WTC11 (cell line): Measurements from ENCODE around the gene MCF2L2. TPM values are rescaled to one million over a fixed set of nuclear protein-coding genes. Genes with fewer than 3 reads are reported as not detected.

Experiments
- ATAC-seq: fragments of 200-7000 bp; cut with Tn5 transposase; 2 replicates; pipeline ENCODE4 v1.10.0; 2021; ENCODE audit warnings: mild to moderate bottlenecking, moderate library complexity
- CTCF ChIA-PET: fragments of 300-600 bp; sonication (Branson Sonifier 250); formaldehyde crosslinking; loops from one replicate; lab custom pipeline; 2021; ENCODE audit warnings: antibody characterized with exemption; lab: Charles Lee
- POLR2A ChIA-PET: fragments of 350-600 bp; sonication (Branson Sonifier 250); formaldehyde crosslinking; loops from one replicate; lab custom pipeline; 2021; ENCODE audit warnings: antibody characterized with exemption; lab: Charles Lee
- DNase-seq: peaks from one replicate; pipeline ENCODE4 v3.0.0; 2021; ENCODE audit warnings: low spot score
- H3K27ac Mint-ChIP-seq: 2 replicates; pipeline ENCODE4 v1.8.0; 2021; ENCODE audit warnings: mixed read lengths
- H3K27me3 Mint-ChIP-seq: 2 replicates; pipeline ENCODE4 v1.8.0; 2021; ENCODE audit warnings: low read depth, mild to moderate bottlenecking, moderate library complexity, mixed read lengths
- H3K36me3 Mint-ChIP-seq: 2 replicates; pipeline ENCODE4 v1.8.0; 2021; ENCODE audit warnings: mixed read lengths
- H3K4me1 Mint-ChIP-seq: 2 replicates; pipeline ENCODE4 v1.8.0; 2022; ENCODE audit warnings: mixed read lengths
- H3K4me3 Mint-ChIP-seq: 2 replicates; pipeline ENCODE4 v1.8.0; 2021; ENCODE audit warnings: mild to moderate bottlenecking, moderate library complexity, mixed read lengths
- H3K9me3 Mint-ChIP-seq: 2 replicates; pipeline ENCODE4 v1.8.0; 2021; ENCODE audit warnings: mixed read lengths
- ELF4 ChIP-seq: sonication (generic); formaldehyde crosslinking; IDR thresholded peaks from 2 replicates; pipeline ENCODE4 v1.8.1; 2022; ENCODE audit warnings: low read depth, mild to moderate bottlenecking, moderate library complexity, missing genetic modification reagents
- FOXJ3 ChIP-seq: sonication (generic); formaldehyde crosslinking; IDR thresholded peaks from 2 replicates; pipeline ENCODE4 v1.9.0; 2021; ENCODE audit warnings: missing genetic modification reagents, mild to moderate bottlenecking, borderline replicate concordance
- FOXP1 ChIP-seq: sonication (generic); formaldehyde crosslinking; IDR thresholded peaks from 2 replicates; pipeline ENCODE4 v1.8.0; 2022; ENCODE audit warnings: missing genetic modification reagents, mild to moderate bottlenecking, moderate library complexity, borderline replicate concordance
- GABPB1 ChIP-seq: sonication (generic); formaldehyde crosslinking; IDR thresholded peaks from 2 replicates; pipeline ENCODE4 v1.8.1; 2023; ENCODE audit warnings: mild to moderate bottlenecking, missing genetic modification reagents
- JAZF1 ChIP-seq: fragments of 250-450 bp; sonication (Bioruptor Pico); IDR thresholded peaks from 2 replicates; pipeline ENCODE4 v1.9.0; 2021; ENCODE audit warnings: moderate library complexity, mild to moderate bottlenecking, inconsistent platforms
- JUN ChIP-seq: sonication (generic); formaldehyde crosslinking; IDR thresholded peaks from 2 replicates; pipeline ENCODE4 v1.8.0; 2023; ENCODE audit warnings: mild to moderate bottlenecking, missing genetic modification reagents
- NFYB ChIP-seq: sonication (generic); formaldehyde crosslinking; conservative IDR thresholded peaks from 2 replicates; pipeline ENCODE4 v1.8.0; 2022; ENCODE audit warnings: low read depth, missing genetic modification reagents
- NR2C2 ChIP-seq: sonication (generic); formaldehyde crosslinking; IDR thresholded peaks from 2 replicates; pipeline ENCODE4 v1.8.0; 2022; ENCODE audit warnings: mild to moderate bottlenecking, missing genetic modification reagents
- TCF7 ChIP-seq: sonication (generic); formaldehyde crosslinking; IDR thresholded peaks from 2 replicates; pipeline ENCODE4 v1.8.0; 2022; ENCODE audit warnings: mild to moderate bottlenecking, low read depth, missing genetic modification reagents, moderate library complexity
- TP53 ChIP-seq: sonication (generic); formaldehyde crosslinking; IDR thresholded peaks from 2 replicates; pipeline ENCODE4 v1.8.1; 2023; ENCODE audit warnings: mild to moderate bottlenecking, missing genetic modification reagents
- USF1 ChIP-seq: sonication (generic); formaldehyde crosslinking; IDR thresholded peaks from 2 replicates; pipeline ENCODE4 v1.8.0; 2022; ENCODE audit warnings: mild to moderate bottlenecking, missing genetic modification reagents
- ZNF219 ChIP-seq: sonication (generic); formaldehyde crosslinking; IDR thresholded peaks from 2 replicates; pipeline ENCODE4 v1.8.0; 2023; ENCODE audit warnings: missing genetic modification reagents, mild to moderate bottlenecking, borderline replicate concordance
- ZNF232 ChIP-seq: sonication (generic); formaldehyde crosslinking; IDR thresholded peaks from 2 replicates; pipeline ENCODE4 v1.8.0; 2022; ENCODE audit warnings: mild to moderate bottlenecking, missing genetic modification reagents
- ZNF317 ChIP-seq: sonication (generic); formaldehyde crosslinking; IDR thresholded peaks from 2 replicates; pipeline ENCODE4 v1.8.1; 2023; ENCODE audit warnings: low read depth, mild to moderate bottlenecking, moderate library complexity, missing genetic modification reagents, borderline replicate concordance
- ZNF425 ChIP-seq: fragments of 250-450 bp; sonication (Bioruptor Pico); conservative IDR thresholded peaks from 2 replicates; pipeline ENCODE4 v1.9.0; 2021; ENCODE audit warnings: mild to moderate bottlenecking
- ZNF671 ChIP-seq: fragments of 250-450 bp; sonication (Bioruptor Pico); IDR thresholded peaks from 2 replicates; pipeline ENCODE4 v1.8.0; 2021; ENCODE audit warnings: mild to moderate bottlenecking
- total RNA-seq: library from RNA; stranded (reverse); gene quantifications from 3 replicates; pipeline ENCODE4 v1.2.3, GENCODE V29; 2021
- TF ChIP-seq, protein P1 (sequence below): sonication (generic); formaldehyde crosslinking; IDR thresholded peaks from 2 replicates; pipeline ENCODE4 v1.8.0; 2023; ENCODE audit warnings: missing genetic modification reagents, mild to moderate bottlenecking, borderline replicate concordance
- TF ChIP-seq, protein P2 (sequence below): sonication (generic); formaldehyde crosslinking; IDR thresholded peaks from 2 replicates; pipeline ENCODE4 v1.8.1; 2022; ENCODE audit warnings: mild to moderate bottlenecking, missing genetic modification reagents, moderate library complexity, borderline replicate concordance
- TF ChIP-seq, protein P3 (sequence below): fragments of 200-600 bp; IDR thresholded peaks from 2 replicates; pipeline ENCODE4 v1.8.0; 2022; ENCODE audit warnings: antibody characterized with exemption
- TF ChIP-seq, protein P4 (sequence below): sonication (generic); formaldehyde crosslinking; IDR thresholded peaks from 2 replicates; pipeline ENCODE4 v1.8.1; 2023; ENCODE audit warnings: mild to moderate bottlenecking, missing genetic modification reagents, moderate library complexity

MCF2L2 gene
- total RNA-seq, 1 experiment from 2014 or later: 7.5 TPM

DNA sequence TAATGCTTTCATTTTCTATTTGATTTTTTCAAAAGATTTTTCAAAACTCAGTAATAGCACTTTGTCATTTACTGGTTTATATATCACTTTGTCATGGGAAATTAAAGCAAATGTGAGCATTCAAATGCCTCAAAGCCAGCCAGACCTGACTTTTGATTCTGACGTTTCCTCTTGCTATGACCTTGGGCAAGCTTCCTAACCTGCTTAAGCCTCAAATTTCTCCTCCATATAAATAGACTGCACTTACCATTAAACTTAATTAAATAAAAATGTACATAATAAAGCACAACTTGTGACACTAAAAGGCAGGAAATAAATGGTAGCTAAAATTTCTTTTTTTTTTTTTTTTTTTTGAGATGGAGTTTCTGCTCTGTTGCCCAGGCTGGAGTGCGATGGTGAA is 19.2 kb downstream of the MCF2L2 start:
- Mint-ChIP-seq H3K9me3 (no peaks in the 10 kb centered on the region), H3K4me1 (peaks cover 8% of the 10 kb centered on the region), H3K36me3 (no peaks in the 10 kb centered on the region), H3K27ac (no peak overlapping the region), H3K27me3 (no peaks in the 10 kb centered on the region), H3K4me3 (no peak overlapping the region)
- DNase-seq: no peak
- no peak for TF ChIP-seq JUN (CRISPR knock-in tag)
- TF ChIP-seq NFYB (CRISPR knock-in tag): no peak
- no peak for TF ChIP-seq ZNF219 (CRISPR knock-in tag)
- TF ChIP-seq GABPB1 (CRISPR knock-in tag): no peak
- TF ChIP-seq ZNF232 (CRISPR knock-in tag): no peak
- no peak for TF ChIP-seq ZNF671 (CRISPR knock-in tag)
- no peak for TF ChIP-seq TCF7 (CRISPR knock-in tag)
- TF ChIP-seq, protein P1, sequence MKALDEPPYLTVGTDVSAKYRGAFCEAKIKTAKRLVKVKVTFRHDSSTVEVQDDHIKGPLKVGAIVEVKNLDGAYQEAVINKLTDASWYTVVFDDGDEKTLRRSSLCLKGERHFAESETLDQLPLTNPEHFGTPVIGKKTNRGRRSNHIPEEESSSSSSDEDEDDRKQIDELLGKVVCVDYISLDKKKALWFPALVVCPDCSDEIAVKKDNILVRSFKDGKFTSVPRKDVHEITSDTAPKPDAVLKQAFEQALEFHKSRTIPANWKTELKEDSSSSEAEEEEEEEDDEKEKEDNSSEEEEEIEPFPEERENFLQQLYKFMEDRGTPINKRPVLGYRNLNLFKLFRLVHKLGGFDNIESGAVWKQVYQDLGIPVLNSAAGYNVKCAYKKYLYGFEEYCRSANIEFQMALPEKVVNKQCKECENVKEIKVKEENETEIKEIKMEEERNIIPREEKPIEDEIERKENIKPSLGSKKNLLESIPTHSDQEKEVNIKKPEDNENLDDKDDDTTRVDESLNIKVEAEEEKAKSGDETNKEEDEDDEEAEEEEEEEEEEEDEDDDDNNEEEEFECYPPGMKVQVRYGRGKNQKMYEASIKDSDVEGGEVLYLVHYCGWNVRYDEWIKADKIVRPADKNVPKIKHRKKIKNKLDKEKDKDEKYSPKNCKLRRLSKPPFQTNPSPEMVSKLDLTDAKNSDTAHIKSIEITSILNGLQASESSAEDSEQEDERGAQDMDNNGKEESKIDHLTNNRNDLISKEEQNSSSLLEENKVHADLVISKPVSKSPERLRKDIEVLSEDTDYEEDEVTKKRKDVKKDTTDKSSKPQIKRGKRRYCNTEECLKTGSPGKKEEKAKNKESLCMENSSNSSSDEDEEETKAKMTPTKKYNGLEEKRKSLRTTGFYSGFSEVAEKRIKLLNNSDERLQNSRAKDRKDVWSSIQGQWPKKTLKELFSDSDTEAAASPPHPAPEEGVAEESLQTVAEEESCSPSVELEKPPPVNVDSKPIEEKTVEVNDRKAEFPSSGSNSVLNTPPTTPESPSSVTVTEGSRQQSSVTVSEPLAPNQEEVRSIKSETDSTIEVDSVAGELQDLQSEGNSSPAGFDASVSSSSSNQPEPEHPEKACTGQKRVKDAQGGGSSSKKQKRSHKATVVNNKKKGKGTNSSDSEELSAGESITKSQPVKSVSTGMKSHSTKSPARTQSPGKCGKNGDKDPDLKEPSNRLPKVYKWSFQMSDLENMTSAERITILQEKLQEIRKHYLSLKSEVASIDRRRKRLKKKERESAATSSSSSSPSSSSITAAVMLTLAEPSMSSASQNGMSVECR (CRISPR knock-in tag): no peak
- TF ChIP-seq ELF4 (CRISPR knock-in tag): no peak
- TF ChIP-seq, protein P2, sequence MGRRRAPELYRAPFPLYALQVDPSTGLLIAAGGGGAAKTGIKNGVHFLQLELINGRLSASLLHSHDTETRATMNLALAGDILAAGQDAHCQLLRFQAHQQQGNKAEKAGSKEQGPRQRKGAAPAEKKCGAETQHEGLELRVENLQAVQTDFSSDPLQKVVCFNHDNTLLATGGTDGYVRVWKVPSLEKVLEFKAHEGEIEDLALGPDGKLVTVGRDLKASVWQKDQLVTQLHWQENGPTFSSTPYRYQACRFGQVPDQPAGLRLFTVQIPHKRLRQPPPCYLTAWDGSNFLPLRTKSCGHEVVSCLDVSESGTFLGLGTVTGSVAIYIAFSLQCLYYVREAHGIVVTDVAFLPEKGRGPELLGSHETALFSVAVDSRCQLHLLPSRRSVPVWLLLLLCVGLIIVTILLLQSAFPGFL: no peak
- TF ChIP-seq JAZF1 (CRISPR knock-in tag): no peak
- TF ChIP-seq TP53 (CRISPR knock-in tag): no peak
- TF ChIP-seq, protein P3, sequence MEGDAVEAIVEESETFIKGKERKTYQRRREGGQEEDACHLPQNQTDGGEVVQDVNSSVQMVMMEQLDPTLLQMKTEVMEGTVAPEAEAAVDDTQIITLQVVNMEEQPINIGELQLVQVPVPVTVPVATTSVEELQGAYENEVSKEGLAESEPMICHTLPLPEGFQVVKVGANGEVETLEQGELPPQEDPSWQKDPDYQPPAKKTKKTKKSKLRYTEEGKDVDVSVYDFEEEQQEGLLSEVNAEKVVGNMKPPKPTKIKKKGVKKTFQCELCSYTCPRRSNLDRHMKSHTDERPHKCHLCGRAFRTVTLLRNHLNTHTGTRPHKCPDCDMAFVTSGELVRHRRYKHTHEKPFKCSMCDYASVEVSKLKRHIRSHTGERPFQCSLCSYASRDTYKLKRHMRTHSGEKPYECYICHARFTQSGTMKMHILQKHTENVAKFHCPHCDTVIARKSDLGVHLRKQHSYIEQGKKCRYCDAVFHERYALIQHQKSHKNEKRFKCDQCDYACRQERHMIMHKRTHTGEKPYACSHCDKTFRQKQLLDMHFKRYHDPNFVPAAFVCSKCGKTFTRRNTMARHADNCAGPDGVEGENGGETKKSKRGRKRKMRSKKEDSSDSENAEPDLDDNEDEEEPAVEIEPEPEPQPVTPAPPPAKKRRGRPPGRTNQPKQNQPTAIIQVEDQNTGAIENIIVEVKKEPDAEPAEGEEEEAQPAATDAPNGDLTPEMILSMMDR: no peak
- TF ChIP-seq USF1 (CRISPR knock-in tag): no peak
- no peak for TF ChIP-seq FOXP1
- TF ChIP-seq, protein P4, sequence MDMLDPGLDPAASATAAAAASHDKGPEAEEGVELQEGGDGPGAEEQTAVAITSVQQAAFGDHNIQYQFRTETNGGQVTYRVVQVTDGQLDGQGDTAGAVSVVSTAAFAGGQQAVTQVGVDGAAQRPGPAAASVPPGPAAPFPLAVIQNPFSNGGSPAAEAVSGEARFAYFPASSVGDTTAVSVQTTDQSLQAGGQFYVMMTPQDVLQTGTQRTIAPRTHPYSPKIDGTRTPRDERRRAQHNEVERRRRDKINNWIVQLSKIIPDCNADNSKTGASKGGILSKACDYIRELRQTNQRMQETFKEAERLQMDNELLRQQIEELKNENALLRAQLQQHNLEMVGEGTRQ: no peak
- no peak for TF ChIP-seq FOXJ3
- ATAC-seq: no peak
- ChIA-PET POLR2A (no interaction called here), CTCF (interaction anchor here (0.7 to 1.3 kb wide), 3 partner anchors 27 to 1777 kb away, joined by 3 to 5 read pairs (median 4); no protein-coding TSS in a partner anchor)

GRCh38 chr3:183401678-183402077 is 26.7 kb downstream of the MCF2L2 start:
- POLR2A ChIA-PET: interaction anchor here (0.9 kb wide), 1 partner anchor 26 kb away, joined by 3 read pairs; no protein-coding TSS in a partner anchor
- Mint-ChIP-seq H3K27ac (no peak overlapping the region), H3K4me1 (peaks cover 5% of the 10 kb centered on the region; the same call in 1 of the 2 replicates), H3K9me3 (no peaks in the 10 kb centered on the region), H3K4me3 (no peak overlapping the region), H3K36me3 (no peaks in the 10 kb centered on the region), H3K27me3 (no peaks in the 10 kb centered on the region)
- DNase-seq: no peak
- no peak for ATAC-seq
- CTCF ChIA-PET: interaction anchor here (0.7 kb wide), 1 partner anchor 27 kb away, joined by 3 read pairs; the partner anchor contains the start of gene MCF2L2
- TF ChIP-seq, protein P3: no peak
- TF ChIP-seq ZNF219 (CRISPR knock-in tag) (no peak), JUN (CRISPR knock-in tag) (no peak), ZNF317 (CRISPR knock-in tag) (no peak), NR2C2 (no peak), ZNF425 (CRISPR knock-in tag) (no peak)
- TF ChIP-seq, protein P2: no peak
